Activated T-cell treated with anti-CD3 and anti-CD28 coated beads, Interleukin-2, amount 50 U/mL, for 24 hours (primary cell): ENCODE results near the gene RABAC1.
A peak's percentile ranks its signal among the peaks of the same experiment; 100 is the strongest.

Experiments used
- DNase-seq: peaks from one replicate; pipeline ENCODE4 v3.0.0-alpha.2; 2020
- H3K27ac Mint-ChIP-seq: 2 replicates; pipeline ENCODE4 v1.8.0; 2020; ENCODE audit warnings: mild to moderate bottlenecking, mixed read lengths
- H3K27me3 Mint-ChIP-seq: 2 replicates; pipeline ENCODE4 v1.8.0; 2020; ENCODE audit warnings: mixed read lengths
- H3K36me3 Mint-ChIP-seq: 2 replicates; pipeline ENCODE4 v1.8.0; 2020; ENCODE audit warnings: low read depth, mixed read lengths
- H3K4me1 Mint-ChIP-seq: 2 replicates; pipeline ENCODE4 v1.8.0; 2020; ENCODE audit warnings: low read depth, mixed read lengths
- H3K4me3 Mint-ChIP-seq: 2 replicates; pipeline ENCODE4 v1.8.0; 2020; ENCODE audit warnings: mild to moderate bottlenecking, moderate library complexity, mixed read lengths
- H3K9me3 Mint-ChIP-seq: 2 replicates; pipeline ENCODE4 v1.8.0; 2020; ENCODE audit warnings: mixed read lengths

The RABAC1 gene

GRCh38 chr19:41932259-41932719, 26.8 kb downstream of the RABAC1 start:
- no peak overlapping the region for H3K27ac Mint-ChIP-seq

DNA sequence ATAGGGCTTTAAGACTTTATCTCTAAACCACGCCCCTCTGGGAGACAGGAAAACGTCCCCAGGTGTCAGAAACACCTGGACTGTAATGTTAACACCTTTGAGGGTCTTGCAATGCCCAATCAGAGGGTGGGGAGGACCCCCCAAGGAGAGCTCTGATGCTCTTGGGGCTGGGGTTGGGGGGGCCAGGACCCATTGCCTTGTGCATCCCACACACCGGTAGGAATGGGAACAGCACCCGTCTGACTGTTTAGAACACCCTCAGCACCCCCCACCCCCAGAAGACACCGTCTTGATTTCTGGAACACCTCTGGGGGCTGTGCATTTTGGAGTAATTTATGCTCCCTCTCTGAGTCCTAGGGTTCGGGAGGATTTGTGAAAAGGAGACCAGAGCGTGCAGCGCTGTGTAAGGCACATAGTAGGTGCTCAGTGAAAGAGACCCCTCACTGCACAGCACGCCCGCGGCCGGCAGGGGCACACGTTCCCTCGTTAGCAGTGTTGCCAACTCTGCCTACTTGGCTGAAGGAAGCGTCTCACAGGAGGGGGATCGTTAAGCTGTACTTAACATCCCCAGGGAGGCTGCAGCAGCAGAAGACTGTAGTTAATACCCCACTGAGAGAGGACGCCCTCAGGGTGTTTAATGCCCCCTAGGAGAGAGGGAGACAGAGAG, 28.1 kb downstream of the RABAC1 start:
- Mint-ChIP-seq H3K27ac (no peak overlapping the region), H3K4me1 (peaks cover 46% of the 10 kb centered on the region), H3K9me3 (no peaks in the 10 kb centered on the region), H3K4me3 (no peak overlapping the region), H3K27me3 (peaks cover 3% of the 10 kb centered on the region), H3K36me3 (no peaks in the 10 kb centered on the region)
- DNase-seq, result no peak

More at GRCh38 chr19:41932259-41932719, 26.8 kb downstream of the RABAC1 start:
- peaks cover 3% of the 10 kb centered on the region for H3K27me3 Mint-ChIP-seq
- H3K4me3 Mint-ChIP-seq, result no peak overlapping the region
- no peak for DNase-seq
- no peaks in the 10 kb centered on the region for H3K9me3 Mint-ChIP-seq
- H3K36me3 Mint-ChIP-seq, result no peaks in the 10 kb centered on the region
- peaks cover 55% of the 10 kb centered on the region for H3K4me1 Mint-ChIP-seq

GRCh38 chr19:41930322-41930722, 28.8 kb downstream of the RABAC1 start:
- Mint-ChIP-seq H3K4me3 (no peak overlapping the region), H3K27me3 (peaks cover 3% of the 10 kb centered on the region), H3K4me1 (peaks cover 43% of the 10 kb centered on the region), H3K36me3 (no peaks in the 10 kb centered on the region), H3K9me3 (no peaks in the 10 kb centered on the region), H3K27ac (peak overlapping the region; percentile 20)
- DNase-seq, result no peak

DNA sequence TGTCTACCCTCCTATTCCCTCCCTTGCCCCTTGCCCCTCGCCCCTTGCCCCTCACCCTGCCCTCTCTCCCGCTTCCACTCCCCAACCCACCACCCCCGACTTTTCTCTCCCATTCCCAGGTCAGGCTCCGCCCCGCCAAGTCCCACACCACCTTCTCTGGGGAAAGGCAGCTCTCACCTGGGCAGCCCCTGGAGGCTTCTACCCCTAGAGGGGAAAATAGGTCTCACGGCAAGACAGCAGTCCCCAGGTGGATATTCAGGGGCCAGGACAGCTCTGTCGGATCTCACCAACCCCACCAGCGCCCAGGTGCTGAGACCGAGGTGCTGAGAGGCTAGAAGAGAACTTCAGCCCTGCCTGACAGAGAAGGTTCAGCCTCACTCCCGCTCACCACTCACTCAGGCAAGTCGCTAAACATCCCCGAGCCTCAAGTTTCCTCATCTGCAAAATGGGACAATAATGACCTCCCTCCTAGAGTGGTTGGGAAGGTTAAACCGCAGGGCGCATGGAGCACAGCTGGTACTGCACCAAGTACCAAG, 29.5 kb downstream of the RABAC1 start:
- peak overlapping the region; percentile 79 for H3K4me3 Mint-ChIP-seq

DNA sequence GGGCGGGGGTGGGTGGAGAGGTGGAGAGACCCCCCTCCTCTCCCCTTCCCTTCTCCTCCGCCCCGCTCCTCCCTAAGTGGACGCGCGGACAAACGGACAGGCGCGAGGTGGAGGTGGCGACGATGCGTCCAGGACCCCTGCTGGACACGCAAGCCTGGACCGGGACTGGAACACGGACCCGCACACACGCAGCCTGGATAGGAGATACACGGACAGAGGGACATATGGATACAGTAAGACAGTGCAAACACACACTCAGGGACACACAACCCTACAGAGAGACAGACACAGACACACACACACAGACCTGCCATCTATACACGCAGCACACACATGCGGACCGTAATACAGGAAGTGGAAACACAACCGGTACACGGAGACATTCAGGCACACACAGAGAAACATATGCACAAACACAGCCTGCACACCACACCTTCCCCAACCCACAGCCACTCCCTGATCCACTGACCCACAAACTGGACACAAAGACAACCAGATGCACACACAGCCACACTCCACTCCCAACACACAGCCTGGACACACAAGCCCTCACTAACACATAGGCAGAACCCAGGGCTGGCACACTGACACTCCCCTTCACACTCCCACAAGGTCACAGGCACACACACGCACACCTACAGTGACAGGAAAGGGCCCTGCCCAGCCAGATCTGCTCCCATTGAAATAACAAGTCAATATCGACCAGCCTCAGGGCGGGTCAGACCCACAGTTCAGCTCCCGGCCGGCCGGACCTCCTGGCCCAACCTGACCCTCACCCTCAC, 30.2 kb downstream of the RABAC1 start:
- DNase-seq, result peak; percentile 67
- peaks cover 3% of the 10 kb centered on the region for H3K27me3 Mint-ChIP-seq
- peak overlapping the region; percentile 79 for H3K4me3 Mint-ChIP-seq
- H3K36me3 Mint-ChIP-seq, result no peaks in the 10 kb centered on the region
- H3K9me3 Mint-ChIP-seq, result no peaks in the 10 kb centered on the region
- peak overlapping the region; percentile 66 for H3K27ac Mint-ChIP-seq
- H3K4me1 Mint-ChIP-seq, result peaks cover 30% of the 10 kb centered on the region

More for the DNA sequence above, 29.5 kb downstream of the RABAC1 start:
- H3K4me1 Mint-ChIP-seq, result peaks cover 36% of the 10 kb centered on the region
- H3K27me3 Mint-ChIP-seq, result peaks cover 3% of the 10 kb centered on the region
- no peaks in the 10 kb centered on the region for H3K36me3 Mint-ChIP-seq
- DNase-seq, result no peak
- no peaks in the 10 kb centered on the region for H3K9me3 Mint-ChIP-seq
- H3K27ac Mint-ChIP-seq, result no peak overlapping the region

DNA sequence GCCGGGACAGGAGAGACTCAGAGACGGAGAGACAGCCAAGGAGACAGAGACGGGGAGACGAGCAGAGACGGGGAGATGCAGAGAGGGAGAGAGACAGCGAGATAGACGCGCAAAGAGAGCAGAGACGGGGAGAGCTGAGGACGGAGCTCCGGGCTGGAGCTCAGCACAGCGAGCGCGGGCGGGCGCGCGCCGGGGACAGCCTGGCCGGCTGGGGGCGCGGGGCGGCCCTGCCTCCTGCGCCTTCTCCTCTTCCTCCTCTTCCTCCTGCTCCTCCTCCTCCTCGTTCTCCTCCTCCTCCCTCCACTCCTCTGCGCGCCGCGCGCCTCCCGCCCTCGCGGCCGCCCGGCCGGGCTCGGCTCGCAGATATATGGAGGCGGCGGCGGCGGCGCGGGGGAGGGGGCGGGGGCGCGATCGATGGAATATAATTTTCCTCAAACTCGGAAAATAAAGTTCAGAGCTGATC, 30.9 kb downstream of the RABAC1 start, which contains the start of gene ERFL:
Gene ERFL, minus strand, starts transcription at position 229 of the 463 bp plus-strand sequence. CDS start 15,530 bp downstream, outside the sequence.
- Mint-ChIP-seq H3K27me3 (peaks cover 3% of the 10 kb centered on the region), H3K36me3 (no peaks in the 10 kb centered on the region), H3K4me1 (peaks cover 25% of the 10 kb centered on the region), H3K4me3 (peak within 1 kb of the TSS; percentile 79), H3K27ac (peak within 1 kb of the TSS; percentile 66), H3K9me3 (no peaks in the 10 kb centered on the region)
- DNase-seq, result peak; percentile 64

DNA sequence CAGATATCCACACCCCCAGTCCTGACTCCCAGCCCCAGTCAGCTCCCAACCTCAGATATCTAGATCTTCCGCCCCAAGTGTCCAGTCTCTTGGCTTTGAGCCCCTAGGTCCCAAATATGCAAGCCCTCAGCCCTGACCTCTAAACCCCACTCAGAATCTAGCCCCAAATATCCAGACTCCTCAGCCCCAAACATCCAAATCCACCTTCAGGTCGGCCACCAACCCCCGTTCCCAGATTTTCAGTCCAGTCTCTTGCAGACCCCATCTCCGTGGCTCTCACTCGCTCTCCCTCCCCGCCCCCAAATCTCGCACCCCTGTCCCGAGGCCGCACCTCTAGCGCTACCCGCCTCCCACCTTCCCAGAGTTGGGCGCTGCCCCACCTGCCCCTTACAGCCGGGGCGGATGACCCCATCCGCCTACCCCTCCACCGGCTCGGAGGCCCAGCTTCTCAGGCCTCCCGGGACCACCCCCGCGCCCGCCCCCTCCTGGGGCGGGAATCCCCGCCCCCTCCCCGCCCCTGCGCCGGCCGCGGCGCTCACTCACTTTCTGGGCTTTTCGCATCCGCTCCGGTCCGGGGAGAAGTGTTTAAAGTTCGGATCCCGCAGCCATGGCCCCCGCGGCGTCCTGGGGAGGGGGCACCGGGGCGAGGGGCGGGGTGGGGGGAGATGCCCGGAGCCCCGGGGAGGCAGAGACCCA, 31.5 kb downstream of the RABAC1 start:
- Mint-ChIP-seq H3K9me3 (no peaks in the 10 kb centered on the region), H3K27me3 (peaks cover 3% of the 10 kb centered on the region), H3K36me3 (no peaks in the 10 kb centered on the region), H3K27ac (no peak overlapping the region), H3K4me3 (no peak overlapping the region), H3K4me1 (peaks cover 28% of the 10 kb centered on the region)
- no peak for DNase-seq

DNA sequence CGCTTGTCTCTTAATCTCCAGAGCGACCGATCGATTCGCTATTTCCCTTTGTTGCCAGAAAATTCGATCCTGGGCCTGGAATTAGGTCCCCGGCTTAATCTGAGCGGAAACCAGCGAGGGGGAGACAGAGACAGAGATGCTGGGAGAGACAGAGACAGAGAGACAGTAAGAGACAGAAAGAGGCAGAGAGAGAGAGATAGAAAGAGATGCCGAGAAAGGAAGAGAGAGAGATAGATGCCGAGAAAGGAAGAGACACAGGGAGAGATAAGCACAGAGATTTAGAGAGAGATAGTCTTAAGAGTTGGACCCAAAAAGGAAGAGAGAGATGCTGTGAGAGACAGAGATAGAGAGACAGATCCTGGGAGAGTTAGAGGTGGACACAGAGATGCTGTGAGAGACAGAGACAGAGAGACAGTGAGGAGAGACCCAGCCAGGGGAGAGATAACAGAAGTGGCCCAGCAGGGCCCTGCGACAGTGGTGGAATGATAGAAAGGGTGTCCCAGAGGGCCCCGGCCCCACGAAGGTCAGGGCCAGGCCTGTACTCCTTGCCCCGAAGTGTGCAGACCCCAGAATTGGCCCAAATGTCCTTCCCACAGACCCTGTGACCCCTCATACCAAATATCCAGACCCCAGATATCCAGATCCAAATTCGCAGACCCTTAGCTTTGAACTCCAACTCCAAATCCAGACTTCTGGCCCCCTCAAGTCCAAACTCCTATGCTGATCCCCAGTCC, 32.2 kb downstream of the RABAC1 start:
- H3K9me3 Mint-ChIP-seq, result no peaks in the 10 kb centered on the region
- H3K36me3 Mint-ChIP-seq, result no peaks in the 10 kb centered on the region
- DNase-seq, result no peak
- peaks cover 8% of the 10 kb centered on the region for H3K27me3 Mint-ChIP-seq
- H3K4me3 Mint-ChIP-seq, result no peak overlapping the region
- H3K4me1 Mint-ChIP-seq, result peaks cover 33% of the 10 kb centered on the region
- H3K27ac Mint-ChIP-seq, result no peak overlapping the region

GRCh38 chr19:41926028-41926762, 32.9 kb downstream of the RABAC1 start:
- Mint-ChIP-seq H3K27ac (no peak overlapping the region), H3K36me3 (no peaks in the 10 kb centered on the region), H3K9me3 (no peaks in the 10 kb centered on the region), H3K27me3 (peaks cover 12% of the 10 kb centered on the region), H3K4me1 (peaks cover 36% of the 10 kb centered on the region), H3K4me3 (no peak overlapping the region)
- no peak for DNase-seq

DNA sequence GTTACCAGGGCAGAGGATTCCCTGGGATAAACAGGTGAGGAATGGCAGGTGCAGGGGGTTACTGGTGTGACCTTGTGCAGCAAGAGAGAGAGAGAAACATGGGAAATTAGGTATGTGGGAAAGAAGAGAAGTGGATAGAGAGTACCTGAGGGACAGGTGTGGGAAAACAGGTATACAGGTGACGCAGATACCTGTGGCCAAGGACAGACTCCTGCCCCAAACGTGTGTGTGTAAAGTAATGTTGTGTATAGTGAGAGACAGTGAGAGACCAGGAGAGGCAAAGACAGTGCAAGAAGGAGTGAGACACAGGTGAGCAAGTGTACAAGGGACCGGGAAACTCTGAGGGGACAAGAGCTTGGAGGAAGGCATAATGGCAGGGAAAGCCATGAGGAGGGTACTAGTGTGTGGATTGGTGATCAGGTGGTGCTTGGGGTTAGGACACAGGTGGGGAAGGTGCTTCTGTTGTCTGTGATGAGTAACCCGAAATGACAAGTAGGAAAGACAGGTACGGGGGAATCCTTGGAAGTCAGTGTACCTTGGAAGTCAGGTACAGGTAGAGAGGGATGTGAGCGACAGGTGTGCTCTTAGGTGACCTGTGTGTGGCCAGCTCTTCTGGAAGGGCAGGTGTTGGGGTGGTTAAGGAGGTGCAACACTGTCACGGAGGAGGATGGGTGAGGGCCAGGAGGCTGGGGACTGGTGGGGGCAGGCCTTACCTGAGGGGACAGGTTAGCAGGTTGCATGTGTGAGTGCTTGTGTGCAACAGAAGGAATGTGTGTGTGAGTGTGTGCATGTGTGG, 33.7 kb downstream of the RABAC1 start:
- Mint-ChIP-seq H3K4me3 (no peak overlapping the region), H3K4me1 (peaks cover 33% of the 10 kb centered on the region), H3K27me3 (peaks cover 12% of the 10 kb centered on the region), H3K9me3 (no peaks in the 10 kb centered on the region), H3K27ac (no peak overlapping the region), H3K36me3 (no peaks in the 10 kb centered on the region)
- no peak for DNase-seq

GRCh38 chr19:41924151-41925145, 34.7 kb downstream of the RABAC1 start:
- H3K36me3 Mint-ChIP-seq, result no peaks in the 10 kb centered on the region
- H3K27me3 Mint-ChIP-seq, result peaks cover 9% of the 10 kb centered on the region
- no peak for DNase-seq
- no peak overlapping the region for H3K27ac Mint-ChIP-seq
- H3K4me3 Mint-ChIP-seq, result no peak overlapping the region
- H3K9me3 Mint-ChIP-seq, result no peaks in the 10 kb centered on the region
- H3K4me1 Mint-ChIP-seq, result peaks cover 24% of the 10 kb centered on the region
